Esophagus (tissue), 2 donors: Measurements from ENCODE around the gene C4orf36. TPM values are rescaled to one million over a fixed set of nuclear protein-coding genes. Genes with fewer than 3 reads are reported as not detected.

Experiments
- H3K27ac ChIP-seq, 2 donors: one replicate each; pipeline ENCODE4 v1.5.1; 2013; ENCODE audit warnings: low read depth in 2 of 2, mild to moderate bottlenecking in 2 of 2, inconsistent platforms in 1 of 2, low read length in 1 of 2, moderate library complexity in 1 of 2
- H3K27me3 ChIP-seq, 2 donors: one replicate each; pipeline ENCODE4 v1.6.1; 2013; ENCODE audit warnings: low read length in 2 of 2, control low read depth in 1 of 2, mild to moderate bottlenecking in 1 of 2; ENCODE audit not compliant: insufficient read depth in 2 of 2, control insufficient read depth in 1 of 2
- H3K36me3 ChIP-seq, 2 donors: one replicate each; pipeline ENCODE4 v1.6.1; 2013; ENCODE audit warnings: low read length in 1 of 2; ENCODE audit not compliant: control insufficient read depth in 2 of 2, insufficient read depth in 2 of 2
- H3K4me1 ChIP-seq, 2 donors: one replicate each; pipeline ENCODE4 v1.6.1; 2013; ENCODE audit warnings: low read length in 1 of 2; ENCODE audit not compliant: control insufficient read depth in 2 of 2, insufficient read depth in 2 of 2
- H3K4me3 ChIP-seq, 2 donors: one replicate each; pipeline ENCODE4 v1.5.1; 2013; ENCODE audit warnings: low read length in 2 of 2, mild to moderate bottlenecking in 2 of 2, low read depth in 1 of 2, moderate library complexity in 1 of 2
- H3K9me3 ChIP-seq, 2 donors: one replicate each; pipeline ENCODE4 v1.6.1; 2013; ENCODE audit warnings: mild to moderate bottlenecking in 2 of 2, low read depth in 1 of 2, low read length in 1 of 2, moderate library complexity in 1 of 2; ENCODE audit not compliant: control insufficient read depth in 2 of 2, insufficient read depth in 1 of 2
- WGBS, 2 donors: extraction: QIAGEN DNeasy Blood & Tissue Kit; methylation state at CpG; one replicate each; pipeline ENCODE4 v1.1.7; 2013; 5-methylcytosine and 5-hydroxymethylcytosine counted together
- polyA plus RNA-seq, 2 donors: library from polyadenylated mRNA; stranded (reverse); fragments of 200-250 nt; gene quantifications; one replicate each; pipeline ENCODE4 v1.2.3, GENCODE V29; 2013
- donor health status: healthy with polysubstance abuse.
- donor health status: Bipolar disorder and iron deficiency.

C4orf36 gene
- polyA plus RNA-seq, 2 donors = 1.0 to 2.0 TPM

DNA sequence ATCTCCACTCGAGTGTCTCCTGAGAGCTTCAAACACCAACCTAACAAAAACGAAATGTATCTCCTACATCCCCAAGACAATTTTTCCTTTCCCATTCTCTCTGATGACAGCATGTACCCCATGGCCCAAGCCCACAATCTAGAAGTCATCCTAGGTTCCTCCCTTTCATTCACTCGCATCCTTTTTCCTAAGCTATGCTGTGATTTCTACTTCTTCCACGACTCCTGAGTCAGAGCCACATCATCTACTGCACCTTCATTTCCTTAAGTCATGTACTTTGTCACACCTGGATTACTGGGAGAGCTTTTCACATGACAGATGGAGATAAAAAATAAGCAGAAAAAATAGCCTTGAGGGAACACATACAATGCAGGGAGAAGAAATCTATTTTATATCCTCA lies 20.1 kb downstream of the C4orf36 start:
- Histone ChIP-seq H3K4me1 (no peaks in the 10 kb centered on the region), H3K4me3 (no peak overlapping the region), H3K9me3 (no peaks in the 10 kb centered on the region), H3K27ac (no peak overlapping the region), H3K27me3 (no peaks in the 10 kb centered on the region), H3K36me3 (no peaks in the 10 kb centered on the region)
- 64 to 66% methylated on average over 4 of the region's 4 CpGs for WGBS, 2 donors

DNA sequence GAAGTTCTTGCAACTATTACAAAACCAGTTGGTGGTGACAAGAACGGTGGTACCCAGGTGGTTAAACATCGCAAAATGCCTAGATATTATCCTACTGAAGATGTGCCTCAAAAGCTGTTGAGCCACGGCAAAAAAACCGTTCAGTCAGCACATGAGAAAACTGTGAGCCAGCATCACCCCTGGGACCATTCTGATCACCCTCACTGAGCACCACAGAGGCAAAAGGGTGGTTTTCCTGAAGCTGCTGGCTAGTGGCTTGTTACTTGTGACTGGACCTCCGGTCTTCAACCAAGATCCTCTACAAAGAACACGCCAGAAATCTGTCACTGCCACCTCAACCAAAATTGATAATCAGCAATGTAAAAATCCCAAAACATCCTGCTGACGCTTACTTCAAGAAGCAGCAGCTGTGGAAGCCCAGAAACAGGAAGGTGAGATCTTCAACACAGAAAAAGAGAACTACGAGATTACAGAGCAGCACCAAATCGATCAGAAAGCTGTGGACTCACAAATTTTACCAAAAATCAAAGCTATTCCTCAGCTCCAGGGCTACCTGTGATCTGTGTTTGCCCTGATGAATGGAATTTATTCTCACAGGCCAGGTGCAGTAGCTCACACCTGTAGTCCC lies 21.7 kb downstream of the C4orf36 start:
- no peaks in the 10 kb centered on the region for H3K4me1 ChIP-seq
- H3K36me3 ChIP-seq = no peaks in the 10 kb centered on the region
- 77 to 84% methylated on average over 9 of the region's 9 CpGs for WGBS, 2 donors
- H3K4me3 ChIP-seq = no peak overlapping the region
- H3K9me3 ChIP-seq = no peaks in the 10 kb centered on the region
- H3K27me3 ChIP-seq = no peaks in the 10 kb centered on the region
- no peak overlapping the region for H3K27ac ChIP-seq

DNA sequence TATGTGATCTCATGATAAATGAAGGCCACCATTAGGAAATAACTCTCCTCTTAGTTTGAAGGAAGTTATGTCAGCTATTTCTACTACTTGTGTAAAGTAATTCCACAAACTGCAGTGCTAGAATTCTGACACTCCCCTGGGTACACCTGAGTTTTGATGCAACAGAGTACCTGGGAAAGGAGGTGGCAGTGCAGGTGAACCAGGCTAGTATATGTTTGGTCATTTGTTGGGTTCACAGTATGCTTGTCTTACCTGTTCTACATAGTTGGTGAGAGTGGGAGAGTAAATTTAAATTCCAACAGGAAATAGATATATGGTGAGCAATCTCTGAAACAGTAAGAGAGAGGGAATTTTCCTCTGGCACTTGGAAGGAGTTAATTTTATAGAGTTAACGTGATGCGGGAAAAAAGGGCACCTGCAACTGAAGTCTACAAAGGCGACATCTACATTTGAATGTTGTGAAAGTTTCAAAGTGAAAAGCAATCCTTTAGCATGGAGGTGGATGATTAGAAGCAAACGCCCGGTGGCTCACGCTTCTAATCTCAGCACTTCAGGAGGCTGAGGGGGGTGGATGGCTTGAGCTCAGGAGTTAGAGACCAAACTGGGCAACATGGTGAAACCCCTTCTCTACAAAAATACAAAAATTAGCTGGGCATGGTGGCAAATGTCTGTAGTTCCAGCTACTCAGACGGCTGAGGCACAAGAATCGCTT lies 34.7 kb downstream of the C4orf36 start:
- Histone ChIP-seq H3K36me3 (no peaks in the 10 kb centered on the region), H3K4me3 (no peak overlapping the region), H3K27ac (peak overlapping the region in 1 of 2 donors; percentile 22), H3K27me3 (no peaks in the 10 kb centered on the region), H3K4me1 (no peaks in the 10 kb centered on the region), H3K9me3 (no peaks in the 10 kb centered on the region)
- 92% methylated on average over 8 of the region's 8 CpGs for WGBS, 2 donors

DNA sequence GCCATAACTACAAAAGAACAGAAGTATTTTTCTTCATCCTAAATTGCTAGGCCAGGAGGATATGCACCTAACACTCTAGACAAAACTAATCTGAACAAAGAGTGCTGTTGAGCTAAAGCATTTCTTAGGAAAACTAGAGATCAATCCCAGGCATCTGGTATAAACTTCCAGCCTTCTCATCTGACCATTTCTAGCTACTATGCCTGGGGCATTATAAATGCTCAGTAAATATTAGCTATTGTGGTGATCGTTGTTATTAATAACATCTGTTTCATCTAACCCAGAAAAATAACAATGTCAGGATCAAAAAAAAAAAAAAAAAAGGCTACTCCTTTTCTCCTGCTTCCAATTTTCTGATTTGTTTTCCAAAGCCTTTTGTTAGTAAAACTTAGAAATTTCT lies 35.3 kb downstream of the C4orf36 start:
- Histone ChIP-seq H3K36me3 (no peaks in the 10 kb centered on the region), H3K4me1 (no peaks in the 10 kb centered on the region), H3K9me3 (no peaks in the 10 kb centered on the region), H3K4me3 (no peak overlapping the region), H3K27ac (no peak overlapping the region), H3K27me3 (no peaks in the 10 kb centered on the region)
- WGBS, 2 donors = 21 to 37% methylated on average over 1 of the region's 1 CpG

DNA sequence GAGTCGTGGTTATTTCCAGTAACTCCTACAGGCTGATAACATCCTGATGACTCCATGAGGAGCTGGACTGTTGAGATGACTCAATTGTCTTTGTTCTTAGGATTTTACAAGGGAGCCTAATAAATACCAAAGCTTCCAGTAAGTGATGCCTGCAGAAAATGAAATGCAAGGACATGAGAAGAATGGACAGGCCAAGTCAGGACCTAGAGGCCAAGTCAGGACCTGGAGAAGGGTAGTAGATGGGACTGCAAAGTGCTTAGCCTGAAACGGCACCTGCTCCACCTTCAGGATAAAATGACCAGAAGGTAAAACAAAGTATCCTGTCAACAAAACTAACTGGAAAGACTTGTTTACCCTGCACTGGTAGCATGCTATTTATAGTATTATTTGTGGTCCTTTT lies 36.6 kb downstream of the C4orf36 start:
- Histone ChIP-seq H3K36me3 (no peaks in the 10 kb centered on the region), H3K4me3 (no peak overlapping the region), H3K9me3 (no peaks in the 10 kb centered on the region), H3K27ac (peak overlapping the region in 1 of 2 donors; percentile 61), H3K27me3 (no peaks in the 10 kb centered on the region), H3K4me1 (no peaks in the 10 kb centered on the region)
- 53 to 65% methylated on average over 2 of the region's 2 CpGs for WGBS, 2 donors

DNA sequence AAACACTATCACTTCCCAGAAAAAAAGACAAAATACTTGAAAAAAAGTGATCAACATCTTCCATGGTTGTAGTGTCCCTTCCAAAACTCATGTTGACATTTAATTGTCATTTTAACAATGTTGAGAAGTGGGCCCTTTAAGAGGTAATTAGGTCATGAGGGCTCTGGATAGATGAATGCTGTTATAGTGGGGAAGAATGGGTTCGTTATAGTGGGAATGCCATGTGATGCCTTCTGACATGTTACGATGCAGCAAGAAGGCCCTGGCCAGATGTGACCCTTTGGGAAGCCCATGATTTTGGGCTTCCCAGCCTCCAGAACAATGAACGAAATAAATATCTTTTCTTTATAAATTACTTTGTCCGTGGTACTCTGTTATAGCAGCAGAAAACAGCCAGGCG lies 39.0 kb downstream of the C4orf36 start:
- 90 to 95% methylated on average over 5 of the region's 5 CpGs for WGBS, 2 donors
- no peaks in the 10 kb centered on the region for H3K27me3 ChIP-seq
- peaks cover 0 to 6% of the 10 kb centered on the region in 2 donors for H3K4me1 ChIP-seq
- no peak overlapping the region for H3K27ac ChIP-seq
- no peak overlapping the region for H3K4me3 ChIP-seq
- H3K36me3 ChIP-seq = no peaks in the 10 kb centered on the region
- H3K9me3 ChIP-seq = no peaks in the 10 kb centered on the region

DNA sequence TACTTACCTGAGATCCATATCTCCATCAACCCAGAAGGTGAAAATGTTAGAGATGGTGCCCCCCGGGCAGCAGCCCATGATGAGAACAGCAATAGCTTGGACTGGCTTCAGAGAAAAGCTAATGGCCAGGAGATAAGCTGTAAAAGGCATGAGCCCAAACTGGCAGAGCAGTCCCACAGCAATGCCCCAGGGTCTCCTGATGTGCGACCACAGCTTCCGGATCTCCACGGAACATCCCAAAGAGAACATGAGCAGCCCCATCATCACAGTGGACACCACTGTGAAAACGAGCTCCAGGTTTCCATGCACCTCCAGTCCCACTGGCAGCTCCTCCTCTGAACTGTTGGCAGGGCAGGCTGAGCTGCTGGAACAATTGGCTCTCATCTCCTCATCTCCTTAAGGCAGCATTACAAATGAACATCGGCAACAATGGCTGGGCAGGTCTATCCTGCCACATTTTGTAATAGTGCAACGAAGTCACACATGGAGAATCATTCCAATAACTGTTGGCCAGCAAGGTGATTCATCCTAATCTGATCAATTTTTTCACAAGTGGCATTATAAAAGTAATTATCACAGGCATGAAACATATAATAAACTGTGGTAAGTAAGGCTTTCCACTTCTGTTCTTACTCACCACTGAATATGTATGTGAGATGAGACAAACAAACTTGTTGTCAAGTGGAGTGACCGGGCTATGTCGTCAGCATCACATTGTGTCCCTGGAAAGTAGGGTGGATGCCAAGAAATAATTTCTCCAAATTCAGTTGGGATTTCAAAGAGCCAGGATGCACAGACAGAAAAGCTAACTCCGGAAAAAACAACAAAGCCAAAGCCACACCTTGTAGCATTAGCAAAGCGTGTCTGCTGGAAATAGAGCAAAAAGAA lies 43.2 kb downstream of the C4orf36 start, which contains the start of gene SLC10A6:
TSS of gene SLC10A6 (minus strand) at position 653 of the 888 bp plus-strand sequence. CDS start at position 384, 269 bp downstream.
- peaks cover 2% of the 10 kb centered on the region in 2 donors for H3K36me3 ChIP-seq
- H3K27me3 ChIP-seq = no peaks in the 10 kb centered on the region
- peak within 1 kb of the TSS; percentile 47 to 62 for H3K4me3 ChIP-seq
- 46 to 59% methylated on average over 11 of the region's 11 CpGs for WGBS, 2 donors
- H3K27ac ChIP-seq = peak within 1 kb of the TSS; percentile 93 to 94
- H3K9me3 ChIP-seq = no peaks in the 10 kb centered on the region
- H3K4me1 ChIP-seq = peaks cover 0 to 9% of the 10 kb centered on the region in 2 donors

DNA sequence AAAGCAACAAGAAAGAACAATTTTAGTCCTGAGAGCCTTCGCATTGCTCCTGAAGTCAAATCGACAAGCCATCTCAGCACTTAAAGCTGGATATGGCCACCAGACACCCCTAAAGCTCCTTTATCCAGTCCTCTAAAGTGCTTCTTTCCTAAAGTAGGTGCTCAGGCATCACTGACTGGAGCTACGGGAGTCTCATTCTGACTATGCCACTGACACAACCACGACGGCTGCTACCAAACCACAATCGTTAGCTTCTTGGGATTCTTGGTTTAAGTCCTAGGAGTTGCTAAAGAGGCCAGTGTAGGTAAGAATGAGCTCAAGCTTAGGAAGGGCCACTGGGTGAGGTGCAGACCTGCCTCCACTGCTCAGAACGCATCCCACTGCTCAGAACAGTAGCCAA lies 44.1 kb downstream of the C4orf36 start:
- Histone ChIP-seq H3K27me3 (no peaks in the 10 kb centered on the region), H3K4me1 (peaks cover 0 to 9% of the 10 kb centered on the region in 2 donors), H3K9me3 (no peaks in the 10 kb centered on the region), H3K27ac (peak overlapping the region; percentile 93 to 94), H3K36me3 (peaks cover 2% of the 10 kb centered on the region in 2 donors), H3K4me3 (peak overlapping the region; percentile 47 to 62)
- 70 to 73% methylated on average over 7 of the region's 7 CpGs for WGBS, 2 donors

DNA sequence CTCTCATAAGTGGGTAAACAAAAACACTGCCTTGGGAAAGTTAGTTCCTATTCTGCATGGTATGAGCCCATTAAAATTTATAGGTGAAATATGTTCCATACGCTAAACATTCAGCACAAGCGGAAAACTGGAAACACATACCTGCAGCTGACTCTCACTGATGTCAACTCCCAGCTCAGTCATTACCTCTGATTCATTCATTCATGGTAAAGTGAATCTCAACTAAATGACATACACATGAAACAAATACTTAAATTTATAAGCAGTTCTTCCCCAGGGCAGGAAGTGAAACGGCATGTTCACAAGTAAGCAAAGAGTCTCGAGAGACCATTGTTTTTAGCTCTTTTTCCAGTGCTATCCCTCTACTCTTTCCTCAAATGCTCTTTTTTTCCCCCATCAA lies 44.7 kb downstream of the C4orf36 start:
- 66 to 75% methylated on average over 4 of the region's 4 CpGs for WGBS, 2 donors
- Histone ChIP-seq H3K4me3 (peak overlapping the region in 1 of 2 donors; percentile 62), H3K27ac (peak overlapping the region; percentile 93 to 94), H3K9me3 (no peaks in the 10 kb centered on the region), H3K36me3 (peaks cover 2% of the 10 kb centered on the region in 2 donors), H3K27me3 (no peaks in the 10 kb centered on the region), H3K4me1 (peaks cover 0 to 9% of the 10 kb centered on the region in 2 donors)
